B cell (primary cell): ENCODE measurements around the gene GJC1.

Experiments
- CTCF ChIP-seq: fragments of 200-600 bp; IDR thresholded peaks from one replicate; pipeline ENCODE4 v1.8.0; 2022; ENCODE audit warnings: antibody characterized with exemption, mild to moderate bottlenecking
- EZH2 ChIP-seq: IDR thresholded peaks from 2 replicates; pipeline ENCODE4 v1.6.1; 2012; ENCODE audit warnings: borderline replicate concordance, low read depth, mild to moderate bottlenecking, moderate library complexity, low read length; ENCODE audit not compliant: insufficient read depth, poor library complexity, severe bottlenecking

DNA sequence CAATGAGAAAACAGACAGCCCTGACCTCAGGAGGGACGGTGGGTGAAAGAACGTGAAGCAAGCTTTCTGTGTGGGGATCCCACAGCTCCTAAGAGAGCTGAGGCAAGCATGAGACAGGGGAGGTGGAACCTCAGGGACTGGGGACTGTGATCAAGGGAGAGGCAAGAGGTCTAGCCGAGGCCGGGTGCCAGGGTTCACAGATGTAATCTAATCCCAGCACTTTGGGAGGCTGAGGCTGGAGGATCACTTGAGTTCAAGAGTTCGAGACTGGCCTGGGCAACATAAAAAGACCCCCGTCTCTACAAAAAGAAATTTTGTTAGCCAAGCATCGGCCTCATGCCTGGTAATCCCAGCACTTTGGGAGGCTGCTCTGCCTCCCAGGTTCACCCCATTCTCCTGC, 75.8 kb downstream of the GJC1 start:
- TF ChIP-seq CTCF (no peak), EZH2 (no peak)
